ENCODE measurements around the gene RSPH4A.
"Not testable (repeated sequence)": the region's sequence is repeated elsewhere in the genome, so short reads cannot be mapped to it uniquely, and the experiment has no call there.

The RSPH4A gene

DNA sequence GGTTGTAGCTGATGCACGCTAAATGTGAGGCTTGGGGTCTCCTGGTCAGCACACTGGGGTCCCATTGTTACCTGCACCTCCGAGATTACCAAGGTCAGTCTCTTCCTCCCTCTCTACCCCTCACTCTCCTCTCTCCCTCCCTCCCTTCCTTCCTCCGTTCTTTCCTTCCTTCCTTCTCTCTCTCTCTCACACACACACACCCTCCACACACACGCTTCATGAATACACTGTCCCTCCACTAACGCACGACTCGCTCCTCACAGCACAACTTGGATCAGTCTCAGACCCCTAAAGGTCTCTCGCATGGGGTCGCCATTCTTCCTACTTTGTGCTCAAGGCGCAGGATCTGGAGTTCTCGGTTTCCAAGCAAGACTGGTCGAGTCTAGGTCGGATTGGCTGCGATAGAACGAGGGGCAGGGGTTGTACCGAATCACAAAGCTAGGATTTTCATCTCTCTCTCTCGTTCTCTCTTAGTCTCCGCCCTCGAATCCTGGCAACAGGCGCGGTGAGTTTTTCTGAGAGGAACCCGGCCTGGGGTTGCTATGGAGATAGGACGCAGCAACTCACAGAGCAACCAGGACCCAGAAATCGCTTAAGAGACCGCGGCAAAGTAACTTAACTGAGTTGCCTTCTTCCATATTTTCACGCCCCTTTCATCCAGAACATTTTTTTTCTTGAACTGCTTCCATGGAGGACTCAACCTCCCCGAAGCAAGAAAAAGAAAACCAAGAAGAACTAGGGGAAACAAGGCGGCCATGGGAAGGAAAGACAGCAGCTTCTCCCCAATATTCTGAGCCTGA lies at the start of gene RSPH4A:
Gene RSPH4A, plus strand, starts transcription at position 543 of the 800 bp plus-strand sequence. Its CDS starts 145 bp downstream, at position 688.
- DNase-seq (ENCODE audit: low read depth in 2 of 2), result peak; percentile 13 to 15

DNA sequence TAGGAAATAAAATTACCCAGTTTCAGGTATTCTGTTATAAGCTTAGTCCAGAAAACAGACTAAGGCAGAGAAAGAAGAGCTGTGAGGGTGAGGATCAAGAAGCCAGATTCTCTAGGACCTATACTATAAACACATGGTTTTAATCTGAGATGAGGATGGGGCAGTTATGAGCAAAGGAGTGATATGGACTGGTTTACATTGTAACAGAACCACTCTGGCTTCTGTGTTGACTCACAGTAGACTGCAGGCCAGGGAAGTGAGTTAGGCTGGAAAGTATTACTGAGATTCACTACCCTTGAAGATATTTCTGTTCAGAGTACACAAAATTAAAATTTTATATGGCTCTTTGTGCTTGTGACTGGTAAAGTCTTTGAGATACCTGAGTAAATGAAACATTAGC lies 48.2 kb upstream of the RSPH4A start:
- DNase-seq (ENCODE audit: low read depth in 2 of 2), result no peak

DNA sequence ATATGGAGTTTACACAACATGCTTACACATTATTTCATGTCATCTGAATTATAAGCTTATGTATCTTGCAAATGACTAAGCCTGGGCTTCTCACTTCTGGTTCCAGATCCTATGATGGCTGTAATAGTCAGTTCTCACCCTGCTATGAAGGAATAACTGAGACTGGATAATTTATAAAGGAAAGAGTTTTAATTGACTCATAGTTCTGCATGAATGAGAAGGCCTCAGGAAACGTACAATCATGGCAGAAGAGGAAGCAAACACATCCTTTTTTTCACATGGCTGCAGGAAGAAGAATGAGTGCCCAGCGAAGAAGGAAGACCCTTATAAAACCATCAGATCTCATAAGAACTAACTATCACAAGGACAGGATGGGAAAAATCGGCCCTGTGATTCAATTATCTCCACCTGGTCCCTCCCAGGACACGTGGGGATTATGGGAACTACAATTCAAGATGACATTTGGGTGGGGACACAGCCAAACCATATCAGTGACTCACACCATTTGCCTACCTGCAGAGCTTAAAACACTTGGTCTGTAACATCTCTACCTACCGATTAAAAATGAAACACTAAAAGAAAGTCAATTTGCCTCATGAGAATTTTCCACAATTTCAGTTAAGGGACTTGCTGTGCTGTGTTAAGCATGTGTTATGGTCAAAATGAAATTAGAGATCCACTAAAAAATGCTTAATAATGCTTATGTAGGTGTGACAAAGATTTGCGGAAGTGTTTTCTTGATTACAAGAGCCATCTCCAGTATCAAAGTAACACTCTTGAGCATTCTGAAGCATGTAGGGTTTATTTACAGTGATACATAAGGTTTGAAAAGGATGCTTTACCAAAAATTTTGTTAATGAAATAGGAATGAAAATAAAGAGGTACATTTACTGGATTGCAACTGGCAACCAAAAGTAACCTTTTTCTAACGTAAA lies 47.2 kb upstream of the RSPH4A start:
- no peak for DNase-seq (ENCODE audit: low read depth in 2 of 2)

DNA sequence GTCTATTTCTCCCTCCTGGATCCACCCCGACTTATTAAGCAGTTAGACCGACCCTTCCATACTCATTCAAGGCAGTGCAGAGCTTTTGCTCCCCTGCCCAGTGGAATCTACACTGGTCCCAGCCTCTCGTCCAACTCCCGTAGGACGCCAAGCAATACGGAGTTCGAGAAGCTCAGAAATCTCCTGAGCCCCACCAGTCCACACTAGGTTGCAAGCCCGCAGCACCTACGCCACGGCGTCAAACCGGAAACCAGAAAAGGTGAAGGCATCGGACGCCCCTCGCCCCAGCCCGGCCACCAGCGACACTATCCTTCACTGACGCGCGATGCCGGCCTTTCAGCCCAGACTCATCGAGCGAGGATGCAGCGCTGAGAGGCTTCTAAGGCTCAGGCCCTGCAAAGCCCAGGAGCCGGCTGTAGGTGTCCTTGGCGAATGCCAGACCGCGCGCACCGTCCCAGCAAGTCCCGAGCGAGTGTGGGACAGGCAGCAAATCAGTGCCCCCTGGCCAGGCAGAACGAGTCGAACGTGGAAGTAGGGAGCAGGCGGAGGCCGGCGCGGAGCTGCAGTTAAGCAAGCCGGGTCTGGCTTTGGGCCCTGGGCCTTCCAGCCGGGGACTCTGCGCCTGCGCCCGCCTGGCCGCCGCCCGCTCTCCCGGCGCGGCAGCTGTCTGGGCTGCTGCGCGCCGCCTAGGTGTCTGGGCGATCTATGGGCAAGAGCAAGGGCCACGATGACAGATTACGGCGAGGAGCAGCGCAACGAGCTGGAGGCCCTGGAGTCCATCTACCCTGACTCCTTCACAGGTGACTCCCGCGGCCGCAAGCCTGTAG lies 45.2 kb upstream of the RSPH4A start, which contains the start of gene RWDD1:
Gene RWDD1, plus strand, starts transcription at position 649 of the 827 bp plus-strand sequence. Its CDS starts 79 bp downstream, at position 728.
- DNase-seq (ENCODE audit: low read depth in 2 of 2), result peak; percentile 93 to 98

DNA sequence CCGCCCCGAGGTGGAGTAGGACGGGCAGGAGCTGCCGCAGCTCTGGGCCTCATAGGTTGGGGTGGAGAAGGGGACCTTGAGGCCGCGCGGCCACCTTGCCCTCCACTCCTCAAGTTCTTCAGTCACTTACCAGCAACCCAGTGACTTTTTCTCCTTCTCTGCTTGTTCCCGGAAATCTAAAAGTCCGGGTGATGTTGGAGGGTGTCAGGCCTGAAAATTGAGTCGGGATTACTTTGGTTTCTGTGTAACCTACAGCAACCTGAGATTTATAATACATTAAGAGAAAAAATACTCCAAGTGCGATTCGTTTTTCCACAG lies 44.6 kb upstream of the RSPH4A start:
- no peak for DNase-seq (ENCODE audit: low read depth in 2 of 2)

DNA sequence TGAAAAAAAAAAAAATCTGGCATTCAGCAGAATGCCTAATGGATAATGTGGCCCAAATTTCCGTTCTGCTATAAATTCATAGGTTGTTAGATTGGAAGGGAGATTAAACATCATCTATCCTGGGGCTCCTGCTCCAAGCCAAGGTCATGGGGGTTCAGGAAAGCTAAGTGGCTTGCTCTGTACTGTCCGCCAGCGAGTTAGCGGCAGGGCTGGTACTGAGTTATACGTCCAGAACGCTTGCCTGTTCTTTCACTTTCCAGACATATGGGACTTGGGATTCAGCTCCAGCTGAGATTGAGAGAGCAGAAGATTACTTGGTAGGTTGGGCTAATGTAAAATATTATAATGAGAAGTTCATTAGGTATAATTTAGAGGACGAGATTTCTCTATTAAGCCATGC lies 44.1 kb upstream of the RSPH4A start:
- DNase-seq (ENCODE audit: low read depth in 2 of 2), result no peak

DNA sequence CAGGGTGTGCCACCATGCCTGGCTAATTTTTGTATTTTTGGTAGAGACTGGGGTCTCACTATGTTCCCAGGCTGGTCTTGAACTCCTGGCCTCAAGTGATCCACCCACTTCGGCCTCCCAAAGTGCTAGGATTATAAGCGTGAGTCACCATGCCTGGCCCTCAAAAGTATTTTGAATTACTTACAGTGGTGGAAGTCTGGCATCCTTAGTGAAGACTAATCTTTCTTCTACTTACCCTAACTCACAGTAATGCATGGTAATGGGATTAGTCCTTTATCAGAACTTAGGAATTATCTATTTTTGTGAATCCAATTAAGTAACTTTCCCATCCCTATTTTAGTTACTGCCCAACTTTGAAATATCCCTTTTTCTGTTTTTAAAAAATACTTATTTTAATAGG lies 41.1 kb upstream of the RSPH4A start:
- no peak for DNase-seq (ENCODE audit: low read depth in 2 of 2)

DNA sequence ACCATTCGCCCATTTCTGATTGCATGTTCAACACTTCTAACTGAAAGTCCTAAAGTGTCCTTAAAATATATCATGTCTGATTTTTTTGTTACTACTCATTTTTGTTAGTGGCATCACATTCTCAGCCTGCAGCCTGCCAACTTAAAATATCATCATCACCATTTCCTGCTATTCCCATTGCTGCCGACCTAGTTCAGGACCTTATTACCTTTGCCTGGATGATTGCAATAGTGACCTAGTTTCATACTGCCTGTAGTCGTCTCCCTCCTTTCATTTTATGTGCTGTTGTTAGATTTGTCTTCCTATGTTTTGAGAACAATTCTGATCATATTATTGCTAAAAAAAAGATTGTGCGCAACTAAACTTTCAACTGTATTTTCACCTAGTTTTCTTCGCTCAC lies 38.8 kb upstream of the RSPH4A start:
- no peak for DNase-seq (ENCODE audit: low read depth in 2 of 2)

DNA sequence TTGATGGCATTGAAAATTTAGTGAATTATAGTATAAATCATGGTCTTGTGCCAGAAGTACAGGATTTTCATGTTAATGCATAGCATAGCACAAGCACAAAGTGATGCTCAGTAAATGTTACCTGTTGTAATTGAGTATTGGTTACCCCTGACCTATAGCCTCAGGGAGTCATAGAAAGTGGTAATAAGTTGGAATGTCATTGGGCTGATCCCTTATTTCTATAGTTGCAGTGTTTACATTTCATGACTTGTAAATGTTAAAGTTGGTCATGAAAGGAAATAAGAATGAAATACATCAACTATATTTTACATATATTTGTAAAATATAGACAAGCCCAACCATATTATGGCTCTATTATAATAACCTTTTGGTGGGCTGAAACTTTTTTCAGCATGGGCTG lies 37.9 kb upstream of the RSPH4A start:
- DNase-seq (ENCODE audit: low read depth in 2 of 2), result no peak

DNA sequence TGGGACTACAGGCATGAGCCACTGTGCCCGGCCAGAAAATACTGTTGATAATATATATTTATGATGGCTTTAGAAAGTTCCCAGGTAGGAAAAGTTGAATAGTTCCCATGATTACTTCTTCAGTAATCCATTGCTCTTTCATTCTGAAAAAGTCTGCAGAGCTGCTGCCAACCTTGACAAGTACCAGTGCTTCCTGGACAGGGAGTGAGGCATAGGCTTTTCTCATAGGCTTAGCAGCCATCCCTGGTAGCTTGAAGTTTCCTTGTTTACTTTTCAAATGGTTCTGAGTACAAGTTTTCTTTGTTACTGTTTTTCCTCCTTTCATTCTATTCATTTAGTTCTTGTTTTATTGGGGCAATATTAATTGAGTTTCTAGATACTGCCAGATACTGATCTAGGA lies 37.1 kb upstream of the RSPH4A start:
- no peak for DNase-seq (ENCODE audit: low read depth in 2 of 2)

DNA sequence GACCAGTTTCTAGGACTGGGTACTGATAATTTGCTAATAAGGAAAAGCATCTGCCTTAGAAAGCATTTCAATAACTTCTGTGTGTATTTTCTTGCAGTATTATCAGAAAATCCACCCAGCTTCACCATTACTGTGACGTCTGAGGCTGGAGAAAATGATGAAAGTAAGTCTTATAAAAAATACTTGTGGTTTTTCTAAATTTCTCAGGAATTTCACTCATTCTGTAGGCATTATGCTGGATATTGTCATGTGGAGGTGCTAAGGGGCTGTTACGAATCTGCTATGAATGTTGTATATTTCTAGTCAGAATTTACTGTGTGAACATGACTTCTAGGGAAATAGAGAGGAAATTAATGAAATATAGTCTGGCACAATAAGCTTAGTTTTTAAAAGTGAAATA lies 36.1 kb upstream of the RSPH4A start:
- DNase-seq (ENCODE audit: low read depth in 2 of 2), result no peak

DNA sequence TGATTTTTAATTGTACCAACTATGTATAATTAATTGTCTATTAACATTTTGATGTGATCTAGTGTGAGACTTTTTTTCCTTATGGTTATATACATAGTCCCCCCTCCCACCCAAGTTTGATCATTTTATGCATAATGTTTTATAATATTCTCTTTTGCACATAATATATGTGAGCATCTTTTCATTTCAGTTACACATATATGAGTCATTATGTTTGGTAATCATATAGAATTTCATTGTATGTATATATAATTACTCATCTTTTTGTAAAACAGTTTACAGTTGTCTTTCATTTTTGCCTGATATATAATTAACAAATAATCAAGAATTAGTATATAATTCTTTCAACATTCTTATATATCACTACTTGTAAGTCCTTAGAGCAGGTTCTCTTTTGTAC lies 30.0 kb upstream of the RSPH4A start:
- no peak for DNase-seq (ENCODE audit: low read depth in 2 of 2)

DNA sequence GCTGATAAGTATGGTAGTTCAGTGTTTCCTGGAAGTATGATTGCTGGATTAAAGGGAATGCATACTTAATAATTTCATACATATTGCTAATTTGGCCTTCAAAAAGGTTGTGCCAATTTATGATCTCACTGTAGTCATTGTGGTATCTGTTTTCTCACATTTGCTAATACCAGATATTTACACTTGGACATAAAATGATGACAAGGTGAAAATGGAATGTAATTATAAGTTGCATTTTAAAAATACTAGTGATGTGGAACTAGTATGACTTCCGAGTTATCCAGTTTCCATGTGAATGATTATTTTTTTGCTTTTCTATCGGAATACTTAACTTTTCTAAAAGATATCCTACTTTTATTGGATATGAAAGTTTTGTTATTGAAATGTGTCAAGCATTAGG lies 29.5 kb upstream of the RSPH4A start:
- no peak for DNase-seq (ENCODE audit: low read depth in 2 of 2)

DNA sequence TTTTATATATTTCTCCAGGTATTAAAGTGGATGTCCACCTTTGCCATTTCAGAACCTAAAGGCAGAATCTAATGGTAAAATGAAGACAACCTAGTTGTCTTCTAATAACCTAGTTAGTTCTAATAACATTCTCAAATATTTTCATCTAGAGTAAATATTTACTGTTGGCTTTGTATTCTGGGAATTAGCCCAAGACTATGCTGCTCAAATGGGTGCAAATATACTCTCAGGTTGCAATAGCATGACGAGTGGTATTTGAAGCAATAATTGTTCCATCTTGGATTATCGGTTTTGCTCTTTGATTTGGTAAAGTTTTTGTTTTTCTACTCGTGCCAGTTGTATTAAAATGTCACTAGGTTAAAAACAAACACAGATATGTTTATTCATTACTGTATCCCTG lies 21.0 kb upstream of the RSPH4A start:
- no peak for DNase-seq (ENCODE audit: low read depth in 2 of 2)

DNA sequence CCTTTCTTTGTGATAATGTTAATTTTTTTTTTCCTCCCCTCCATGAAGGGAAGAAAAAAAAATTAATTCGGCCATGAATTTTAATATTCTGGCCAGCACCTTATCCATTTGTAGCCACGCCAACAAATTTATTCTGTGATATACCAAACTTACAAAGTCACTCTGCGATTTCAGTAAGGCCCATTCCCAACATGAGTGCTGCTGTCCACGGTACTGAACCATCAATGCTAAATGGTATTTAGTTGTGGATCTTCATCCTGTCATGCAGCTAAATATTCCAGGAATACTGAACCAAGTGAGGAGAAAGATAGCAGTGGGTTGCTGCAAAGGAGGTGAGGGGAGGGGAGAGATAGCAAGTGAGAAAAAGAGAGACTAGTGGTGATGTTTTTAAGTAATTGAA lies 19.5 kb upstream of the RSPH4A start:
- no peak for DNase-seq (ENCODE audit: low read depth in 2 of 2)

DNA sequence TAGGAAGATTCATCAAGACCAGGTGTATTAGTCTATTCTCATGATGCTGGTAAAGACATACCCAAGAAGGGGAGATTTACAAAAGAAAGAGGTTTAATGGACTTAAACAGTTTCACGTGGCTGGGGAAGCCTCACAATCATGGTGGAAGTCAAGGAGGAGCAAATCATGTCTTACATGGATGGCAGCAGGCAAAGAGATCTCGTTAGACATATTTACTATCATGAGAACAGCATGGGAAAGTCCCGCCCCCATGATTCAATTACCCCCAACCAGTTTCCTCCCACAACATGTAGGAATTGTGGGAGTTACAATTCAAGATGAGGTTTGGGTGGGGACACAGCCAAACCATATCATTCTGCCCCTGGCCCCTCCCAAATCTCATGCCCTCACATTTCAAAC lies 12.4 kb upstream of the RSPH4A start:
- DNase-seq (ENCODE audit: low read depth in 2 of 2), result not testable (repeated sequence)

DNA sequence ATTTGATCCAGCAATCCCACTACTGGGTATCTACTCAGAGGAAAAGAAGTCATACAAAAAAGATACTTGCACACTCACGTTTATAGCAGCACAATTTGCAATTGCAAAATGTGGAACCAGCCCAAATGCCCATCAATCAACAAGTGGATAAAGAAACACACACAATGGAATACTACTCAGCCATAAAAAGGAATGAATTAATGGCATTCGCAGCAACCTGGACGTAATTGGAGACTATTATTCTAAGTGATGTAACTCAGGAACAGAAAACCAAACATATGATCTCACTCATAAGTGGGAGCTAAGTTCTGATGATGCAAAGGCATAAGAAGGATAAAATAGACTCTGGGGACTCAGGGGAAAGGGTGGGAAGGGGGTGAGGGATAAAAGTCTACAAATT lies 11.4 kb upstream of the RSPH4A start:
- not testable (repeated sequence) for DNase-seq (ENCODE audit: low read depth in 2 of 2)

DNA sequence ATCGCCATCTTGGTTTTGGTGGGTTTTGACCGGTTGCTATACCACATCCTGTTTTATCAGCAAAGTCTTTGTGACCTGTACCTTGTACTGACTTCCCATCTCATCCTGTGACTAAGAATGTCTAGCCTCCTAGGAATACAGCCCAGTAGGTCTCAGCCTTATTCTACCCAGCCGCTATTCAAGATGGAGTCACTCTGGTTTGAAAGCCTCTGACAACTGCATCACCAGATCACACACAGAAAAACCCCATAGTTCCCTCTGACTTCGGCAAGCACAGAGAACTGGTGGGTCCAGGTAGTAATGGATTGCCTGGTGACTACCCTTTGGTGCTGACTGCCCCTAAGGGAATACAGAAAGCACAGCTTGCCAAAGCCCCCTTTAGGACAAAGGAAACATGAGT lies 10.3 kb upstream of the RSPH4A start:
- no peak for DNase-seq (ENCODE audit: low read depth in 2 of 2)

DNA sequence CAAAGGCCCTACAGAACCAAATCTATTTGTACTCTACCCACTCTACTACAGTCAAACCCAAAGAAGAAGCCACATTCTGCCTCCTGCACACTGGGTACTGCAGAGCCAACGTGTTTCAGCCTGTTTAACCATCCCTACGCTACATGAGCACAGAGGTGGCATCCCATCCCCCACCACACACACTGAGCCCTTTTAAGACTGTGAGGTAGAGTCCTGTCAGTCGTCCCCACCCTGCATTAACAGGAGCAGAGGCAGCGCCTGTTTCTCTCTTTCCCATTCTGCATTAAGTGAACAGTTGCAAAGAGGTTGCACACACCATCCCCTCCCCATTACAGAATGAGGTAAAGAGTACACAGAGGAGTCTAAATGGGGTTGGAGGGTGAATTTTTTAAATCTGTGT lies 5.2 kb upstream of the RSPH4A start:
- DNase-seq (ENCODE audit: low read depth in 2 of 2), result no peak

DNA sequence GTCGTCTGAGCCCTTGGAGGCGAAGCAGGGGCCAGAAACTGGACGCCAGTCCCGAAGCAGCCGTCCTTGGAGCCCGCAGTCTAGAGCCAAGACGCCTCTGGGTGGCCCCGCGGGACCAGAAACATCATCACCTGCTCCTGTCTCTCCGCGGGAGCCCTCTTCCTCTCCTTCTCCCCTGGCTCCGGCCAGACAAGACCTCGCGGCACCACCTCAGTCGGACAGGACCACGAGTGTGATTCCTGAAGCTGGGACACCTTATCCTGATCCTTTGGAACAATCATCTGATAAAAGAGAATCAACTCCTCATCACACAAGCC lies 416 bp downstream of the RSPH4A start:
- DNase-seq (ENCODE audit: low read depth in 2 of 2), result no peak

DNA sequence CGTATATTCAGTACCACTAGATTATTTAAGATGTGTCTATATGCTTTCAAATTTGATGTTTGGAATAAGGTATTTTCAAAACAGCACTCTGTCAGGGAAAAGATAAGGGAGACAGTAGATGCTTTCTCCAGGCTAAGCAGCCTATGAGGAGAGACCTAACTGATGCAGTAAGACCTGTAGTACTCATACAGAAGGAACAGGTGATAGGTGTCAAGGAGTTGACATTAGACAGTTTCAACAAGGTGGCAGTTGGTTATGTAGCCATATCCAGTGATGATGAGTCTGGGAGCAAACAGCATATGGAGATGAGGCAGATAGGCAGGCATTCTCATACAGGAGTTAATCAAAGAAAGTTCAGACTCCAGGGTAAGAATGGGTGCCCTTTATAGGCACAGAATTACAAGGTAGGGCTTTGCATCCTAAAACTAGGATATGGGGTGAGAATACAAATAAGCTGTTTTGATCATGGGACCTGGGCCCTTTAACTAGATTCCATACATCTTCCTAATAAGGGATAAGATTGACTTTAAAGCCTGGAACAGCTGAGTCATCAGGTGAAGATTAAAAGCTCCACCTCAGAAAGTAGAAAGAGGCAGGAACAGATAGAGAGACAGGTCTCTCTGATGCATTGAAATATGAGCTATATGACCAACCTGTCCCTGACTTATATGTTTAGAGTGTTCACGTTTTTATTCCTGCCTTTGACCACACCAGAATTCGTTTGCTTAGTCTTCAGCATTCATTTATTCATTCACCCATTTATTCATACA lies 7.9 kb downstream of the RSPH4A start:
- no peak for DNase-seq (ENCODE audit: low read depth in 2 of 2)
